A549 (cell line): Measurements from ENCODE around the gene DYNLRB1. TPM values are rescaled to one million over a fixed set of nuclear protein-coding genes. Genes with fewer than 3 reads are reported as not detected.

ENCODE experiments used
- ATAC-seq, 2 experiments: fragments of 200-7000 bp in 1 of 2; fragments of >200 bp in 1 of 2; cut with Nextera tagmentation in 1 of 2; cut with Tn5 transposase in 1 of 2; 3 replicates each; pipeline versions ENCODE4 v1.8.0 to v1.9.1; 2018 to 2020; ENCODE audit warnings: mild to moderate bottlenecking in 1 of 2, moderate library complexity in 1 of 2
- CTCF ChIA-PET: fragments of 300-600 bp; sonication (Branson Sonifier 250); formaldehyde crosslinking; extraction: SDS; loops from one replicate; lab custom pipeline; 2021; ENCODE audit warnings: antibody characterized with exemption, inconsistent platforms; lab: Yijun Ruan, JAX
- POLR2A ChIA-PET: fragments of 350-600 bp; formaldehyde crosslinking; extraction: SDS; loops from one replicate; lab custom pipeline; 2021; ENCODE audit warnings: antibody characterized with exemption, inconsistent platforms; lab: Yijun Ruan, JAX
- DNase-seq, 2 experiments: peaks; one replicate each; pipeline versions ENCODE4 v3.0.0 to v3.0.0-alpha.2; 2011 to 2016; ENCODE audit warnings: low read depth in 1 of 2, low spot score in 1 of 2
- FAIRE-seq: peaks from 2 replicates; lab custom pipeline; 2011; peaks lifted over from hg19 to GRCh38; lab: Jason Lieb, UNC
- H3K27ac ChIP-seq, 2 experiments: fragments of >200 bp; sonication (Bioruptor Twin); formaldehyde crosslinking; 3 replicates each; pipeline ENCODE4 v1.5.1; 2016 to 2017
- H3K4me1 ChIP-seq: fragments of >200 bp; sonication (Bioruptor Twin); formaldehyde crosslinking; 3 replicates; pipeline ENCODE4 v1.6.1; 2016
- H3K4me2 ChIP-seq: fragments of >200 bp; sonication (Bioruptor Twin); formaldehyde crosslinking; 3 replicates; pipeline ENCODE4 v1.6.1; 2016
- H3K4me3 ChIP-seq: fragments of >200 bp; sonication (Bioruptor Twin); formaldehyde crosslinking; 3 replicates; pipeline ENCODE4 v1.5.1; 2016
- H3K9me3 ChIP-seq: fragments of >200 bp; sonication (Bioruptor Twin); formaldehyde crosslinking; 3 replicates; pipeline ENCODE4 v1.6.1; 2016
- ATOH8 ChIP-seq: fragments of 250-450 bp; sonication (Bioruptor Pico); IDR thresholded peaks from 2 replicates; pipeline ENCODE4 v1.5.0; 2020; ENCODE audit warnings: low read depth, mild to moderate bottlenecking, moderate library complexity
- BHLHE40 ChIP-seq: IDR thresholded peaks from 2 replicates; pipeline ENCODE4 v1.6.1; 2012; ENCODE audit warnings: low read depth, low read length, inconsistent platforms
- CBX8 ChIP-seq: fragments of 200-600 bp; sonication (generic); IDR thresholded peaks from 2 replicates; pipeline ENCODE4 v1.6.1; 2016
- CHD4 ChIP-seq: fragments of 200-600 bp; sonication (generic); IDR thresholded peaks from 2 replicates; pipeline ENCODE4 v1.6.1; 2016; ENCODE audit warnings: antibody characterized with exemption, mild to moderate bottlenecking, borderline replicate concordance
- EHF ChIP-seq: fragments of 250-450 bp; sonication (Bioruptor Pico); IDR thresholded peaks from 2 replicates; pipeline ENCODE4 v1.5.0; 2020; ENCODE audit warnings: mild to moderate bottlenecking
- ESRRA ChIP-seq: fragments of 150-350 bp; IDR thresholded peaks from 2 replicates; pipeline ENCODE4 v1.6.1; 2014; ENCODE audit warnings: mild to moderate bottlenecking, low read length, borderline replicate concordance
- FOXS1 ChIP-seq: fragments of 250-450 bp; sonication (Bioruptor Pico); IDR thresholded peaks from 2 replicates; pipeline ENCODE4 v1.5.0; 2020; ENCODE audit warnings: mild to moderate bottlenecking, moderate library complexity
- HDAC2 ChIP-seq: fragments of 200-600 bp; sonication (generic); IDR thresholded peaks from 2 replicates; pipeline ENCODE4 v1.6.1; 2016
- HMGXB4 ChIP-seq: fragments of 250-450 bp; sonication (Bioruptor Pico); IDR thresholded peaks from 2 replicates; pipeline ENCODE4 v1.5.0; 2021; ENCODE audit warnings: mild to moderate bottlenecking, moderate library complexity, borderline replicate concordance
- HOXA7 ChIP-seq: fragments of 250-450 bp; sonication (Bioruptor Pico); IDR thresholded peaks from 2 replicates; pipeline ENCODE4 v1.5.0; 2020; ENCODE audit warnings: mild to moderate bottlenecking, moderate library complexity
- HOXB13 ChIP-seq: fragments of 250-450 bp; sonication (Bioruptor Pico); IDR thresholded peaks from 2 replicates; pipeline ENCODE4 v1.5.0; 2020; ENCODE audit warnings: low read depth, mild to moderate bottlenecking, moderate library complexity
- HOXB5 ChIP-seq: fragments of 250-450 bp; sonication (Bioruptor Pico); IDR thresholded peaks from 2 replicates; pipeline ENCODE4 v1.5.0; 2020; ENCODE audit warnings: mild to moderate bottlenecking, moderate library complexity
- MAFK ChIP-seq: fragments of 450-650 bp; IDR thresholded peaks from 2 replicates; pipeline ENCODE4 v1.6.1; 2014; ENCODE audit not compliant: partially characterized antibody
- MAX ChIP-seq: IDR thresholded peaks from 2 replicates; pipeline ENCODE4 v1.6.1; 2012
- NFE2L2 ChIP-seq: fragments of 150-350 bp; conservative IDR thresholded peaks from 2 replicates; pipeline ENCODE4 v1.6.1; 2014; ENCODE audit warnings: low read length
- NPAS2 ChIP-seq: fragments of 250-450 bp; sonication (Bioruptor Pico); IDR thresholded peaks from 2 replicates; pipeline ENCODE4 v1.8.0; 2022; ENCODE audit warnings: mild to moderate bottlenecking, moderate library complexity, borderline replicate concordance
- NR3C1 ChIP-seq: fragments of >200 bp; sonication (Bioruptor Twin); formaldehyde crosslinking; IDR thresholded peaks from 3 replicates; pipeline ENCODE4 v1.6.1; 2017
- POLR2AphosphoS2 ChIP-seq: conservative IDR thresholded peaks from 2 replicates; pipeline ENCODE4 v1.6.1; 2012; ENCODE audit warnings: low read length, improper control_type of control experiment, inconsistent platforms
- SMC3 ChIP-seq: fragments of >200 bp; sonication (Bioruptor Twin); formaldehyde crosslinking; IDR thresholded peaks from 3 replicates; pipeline ENCODE4 v1.6.1; 2018; ENCODE audit warnings: inconsistent platforms
- SREBF2 ChIP-seq: fragments of 450-650 bp; IDR thresholded peaks from 2 replicates; pipeline ENCODE4 v1.6.1; 2014; ENCODE audit warnings: mild to moderate bottlenecking, moderate library complexity
- TFCP2L1 ChIP-seq: fragments of 250-450 bp; sonication (Bioruptor Pico); IDR thresholded peaks from 2 replicates; pipeline ENCODE4 v1.5.0; 2021; ENCODE audit warnings: mild to moderate bottlenecking
- ZNF302 ChIP-seq: fragments of 250-450 bp; sonication (Bioruptor Pico); IDR thresholded peaks from 2 replicates; pipeline ENCODE4 v1.9.0; 2021; ENCODE audit warnings: inconsistent platforms, mild to moderate bottlenecking, moderate library complexity
- WGBS: methylation state at CpG from one replicate; pipeline ENCODE4 v1.1.6; 2017; ENCODE audit errors: missing lambda C conversion rate; 5-methylcytosine and 5-hydroxymethylcytosine counted together
- polyA plus RNA-seq, 4 experiments: library from polyadenylated mRNA; depleted of rRNA in 3 of 4; stranded (reverse); fragments of >200 nt; fragmentation: RNase III in 1 of 4; extraction: RNeasy Plus Mini Kit Qiagen cat#74134 plus additional on column Dnase treatment in 1 of 4; gene quantifications; 2 replicates in 3 of 4; 3 replicates in 1 of 4; pipeline ENCODE4 v1.2.3, GENCODE V29; 2011 to 2017
- TF ChIP-seq, protein P1 (sequence below): fragments of 200-600 bp; sonication (generic); IDR thresholded peaks from 2 replicates; pipeline ENCODE4 v1.6.1; 2016; ENCODE audit warnings: antibody characterized with exemption, mild to moderate bottlenecking, moderate library complexity

DYNLRB1 gene
- polyA plus RNA-seq, 2 of the 4 experiments (the other 2 are of a cell fraction), result 148 to 211 TPM

GRCh38 chr20:34569598-34569997 is 53.4 kb downstream of the DYNLRB1 start:
- ChIA-PET POLR2A (no interaction called here), CTCF (interaction anchor here (0.6 to 1.8 kb wide), 6 partner anchors 10 to 599 kb away, joined by 3 to 4 read pairs (median 3); no protein-coding TSS in a partner anchor)
- WGBS, result 77% methylated on average over 2 of the region's 2 CpGs
- no peak for FAIRE-seq
- no peak overlapping the region for H3K27ac ChIP-seq
- TF ChIP-seq NPAS2 (CRISPR knock-in tag) (no peak), HOXB13 (CRISPR knock-in tag) (no peak), ATOH8 (CRISPR knock-in tag) (no peak), POLR2AphosphoS2 (no peak), CBX8 (no peak), ZNF302 (no peak), MAX (no peak), HOXB5 (CRISPR knock-in tag) (no peak), NR3C1 (no peak), HOXA7 (CRISPR knock-in tag) (no peak), BHLHE40 (no peak), HMGXB4 (CRISPR knock-in tag) (no peak)
- no peak overlapping the region for H3K4me3 ChIP-seq
- no peak for DNase-seq
- H3K4me1 ChIP-seq, result no peaks in the 10 kb centered on the region
- H3K9me3 ChIP-seq, result no peaks in the 10 kb centered on the region
- ATAC-seq, result no peak
- no peak overlapping the region for H3K4me2 ChIP-seq

GRCh38 chr20:34570859-34571306 is 54.7 kb downstream of the DYNLRB1 start:
- TF ChIP-seq NFE2L2 (no peak), EHF (no peak), HOXB13 (CRISPR knock-in tag) (no peak), ZNF302 (no peak), HDAC2 (no peak), CHD4 (no peak)
- TF ChIP-seq, protein P1, sequence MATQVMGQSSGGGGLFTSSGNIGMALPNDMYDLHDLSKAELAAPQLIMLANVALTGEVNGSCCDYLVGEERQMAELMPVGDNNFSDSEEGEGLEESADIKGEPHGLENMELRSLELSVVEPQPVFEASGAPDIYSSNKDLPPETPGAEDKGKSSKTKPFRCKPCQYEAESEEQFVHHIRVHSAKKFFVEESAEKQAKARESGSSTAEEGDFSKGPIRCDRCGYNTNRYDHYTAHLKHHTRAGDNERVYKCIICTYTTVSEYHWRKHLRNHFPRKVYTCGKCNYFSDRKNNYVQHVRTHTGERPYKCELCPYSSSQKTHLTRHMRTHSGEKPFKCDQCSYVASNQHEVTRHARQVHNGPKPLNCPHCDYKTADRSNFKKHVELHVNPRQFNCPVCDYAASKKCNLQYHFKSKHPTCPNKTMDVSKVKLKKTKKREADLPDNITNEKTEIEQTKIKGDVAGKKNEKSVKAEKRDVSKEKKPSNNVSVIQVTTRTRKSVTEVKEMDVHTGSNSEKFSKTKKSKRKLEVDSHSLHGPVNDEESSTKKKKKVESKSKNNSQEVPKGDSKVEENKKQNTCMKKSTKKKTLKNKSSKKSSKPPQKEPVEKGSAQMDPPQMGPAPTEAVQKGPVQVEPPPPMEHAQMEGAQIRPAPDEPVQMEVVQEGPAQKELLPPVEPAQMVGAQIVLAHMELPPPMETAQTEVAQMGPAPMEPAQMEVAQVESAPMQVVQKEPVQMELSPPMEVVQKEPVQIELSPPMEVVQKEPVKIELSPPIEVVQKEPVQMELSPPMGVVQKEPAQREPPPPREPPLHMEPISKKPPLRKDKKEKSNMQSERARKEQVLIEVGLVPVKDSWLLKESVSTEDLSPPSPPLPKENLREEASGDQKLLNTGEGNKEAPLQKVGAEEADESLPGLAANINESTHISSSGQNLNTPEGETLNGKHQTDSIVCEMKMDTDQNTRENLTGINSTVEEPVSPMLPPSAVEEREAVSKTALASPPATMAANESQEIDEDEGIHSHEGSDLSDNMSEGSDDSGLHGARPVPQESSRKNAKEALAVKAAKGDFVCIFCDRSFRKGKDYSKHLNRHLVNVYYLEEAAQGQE, result no peak
- no peak overlapping the region for H3K4me3 ChIP-seq
- no peak overlapping the region for H3K27ac ChIP-seq
- ChIA-PET POLR2A (no interaction called here), CTCF (interaction anchor here (1.1 kb wide), 1 partner anchor 23 kb away, joined by 3 read pairs; no protein-coding TSS in a partner anchor)
- no peak for FAIRE-seq
- H3K4me1 ChIP-seq, result no peaks in the 10 kb centered on the region
- no peak for ATAC-seq
- no peak for DNase-seq
- no peak overlapping the region for H3K4me2 ChIP-seq
- no peaks in the 10 kb centered on the region for H3K9me3 ChIP-seq
- WGBS, result 71% methylated on average over 3 of the region's 3 CpGs

DNA sequence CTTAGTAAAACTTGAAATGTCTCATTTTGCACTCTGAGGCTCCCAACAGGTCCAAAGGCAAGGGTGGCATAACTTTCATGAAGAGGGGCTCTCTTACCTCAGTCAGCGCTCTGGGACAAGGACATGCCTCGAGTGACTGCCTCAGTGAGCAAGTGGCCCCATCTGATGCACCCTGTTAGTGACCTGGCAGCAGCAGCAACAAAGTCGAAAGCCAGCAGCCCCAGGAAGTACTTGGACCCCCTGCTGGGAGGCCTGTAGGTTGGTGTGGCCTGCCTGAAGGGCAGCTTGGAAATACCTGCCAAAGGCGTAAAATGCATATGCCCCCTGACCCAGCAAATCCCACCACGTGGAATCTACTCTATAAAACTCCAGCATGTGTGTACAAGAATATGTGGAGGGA is 55.5 kb downstream of the DYNLRB1 start:
- POLR2A ChIA-PET, result no interaction called here

More for the DNA sequence above, 55.5 kb downstream of the DYNLRB1 start:
- DNase-seq (no peak), ATAC-seq (no peak), FAIRE-seq (no peak)
- 89% methylated on average over 5 of the region's 5 CpGs for WGBS
- no peak for TF ChIP-seq FOXS1 (CRISPR knock-in tag)
- no peak for TF ChIP-seq SMC3
- no peak for TF ChIP-seq MAFK
- no peak for TF ChIP-seq SREBF2
- TF ChIP-seq HDAC2, result no peak
- TF ChIP-seq ESRRA, result no peak
- no peak for TF ChIP-seq HOXB13 (CRISPR knock-in tag)
- no peak for TF ChIP-seq TFCP2L1 (CRISPR knock-in tag)
- Histone ChIP-seq H3K9me3 (no peaks in the 10 kb centered on the region), H3K4me3 (no peak overlapping the region), H3K27ac (no peak overlapping the region), H3K4me2 (no peak overlapping the region), H3K4me1 (no peaks in the 10 kb centered on the region)
- CTCF ChIA-PET, result interaction anchor here (1.1 kb wide), 1 partner anchor 22 kb away, joined by 3 read pairs; no protein-coding TSS in a partner anchor
